SK-N-SH (cell line): ENCODE results near the gene TRIM9.

Source experiments
- CTCF ChIP-seq: fragments of 200-600 bp; sonication (generic); IDR thresholded peaks from 2 replicates; pipeline ENCODE4 v1.6.1; 2017; ENCODE audit warnings: antibody characterized with exemption, mild to moderate bottlenecking, moderate library complexity
- GABPA ChIP-seq: IDR thresholded peaks from 2 replicates; pipeline ENCODE4 v1.4.0; 2012; ENCODE audit warnings: low read depth, mild to moderate bottlenecking
- MEF2A ChIP-seq: IDR thresholded peaks from 2 replicates; pipeline ENCODE4 v1.4.0; 2012; ENCODE audit warnings: low read depth, borderline replicate concordance
- MXI1 ChIP-seq: IDR thresholded peaks from 2 replicates; pipeline ENCODE4 v1.6.1; 2012; ENCODE audit warnings: mild to moderate bottlenecking, low read depth, low read length, improper control_type of control experiment
- NRF1 ChIP-seq: IDR thresholded peaks from 2 replicates; pipeline ENCODE4 v1.6.1; 2012; ENCODE audit warnings: low read depth, mild to moderate bottlenecking, low read length
- PBX3 ChIP-seq: IDR thresholded peaks from 2 replicates; pipeline ENCODE4; 2012
- POLR2AphosphoS5 ChIP-seq: IDR thresholded peaks from 2 replicates; pipeline ENCODE4 v1.6.1; 2012; ENCODE audit warnings: low read depth, low read length
- RAD21 ChIP-seq: IDR thresholded peaks from 2 replicates; pipeline ENCODE4 v1.6.1; 2012; ENCODE audit warnings: mild to moderate bottlenecking, low read length
- REST ChIP-seq: IDR thresholded peaks from 2 replicates; pipeline ENCODE4 v1.6.1; 2012; ENCODE audit warnings: mild to moderate bottlenecking, low read depth, low read length, moderate library complexity
- TAF1 ChIP-seq: IDR thresholded peaks from 2 replicates; pipeline ENCODE4 v1.6.1; 2012; ENCODE audit warnings: low read depth, mild to moderate bottlenecking, low read length, moderate library complexity, borderline replicate concordance
- TCF12 ChIP-seq: IDR thresholded peaks from 2 replicates; pipeline ENCODE4 v1.4.0; 2012
- USF1 ChIP-seq: IDR thresholded peaks from 2 replicates; pipeline ENCODE4 v1.4.0; 2012; ENCODE audit warnings: low read depth, borderline replicate concordance

GRCh38 chr14:50944647-50945413, 150.1 kb downstream of the TRIM9 start:
- TF ChIP-seq RAD21 (no peak), GABPA (no peak), CTCF (no peak), TCF12 (no peak), MEF2A (no peak), MXI1 (no peak), TAF1 (no peak), USF1 (no peak), NRF1 (no peak), REST (no peak), PBX3 (no peak), POLR2AphosphoS5 (no peak)
